DMS114 treated with DMSO at 0.1 percent for 48 hours (cell line): ENCODE results near the gene BORCS5.
"Not testable (repeated sequence)": the region's sequence is repeated elsewhere in the genome, so short reads cannot be mapped to it uniquely, and the experiment has no call there.

Experiments used
- DNase-seq: peaks from one replicate; lab custom pipeline; 2025; ENCODE audit not compliant: unreplicated experiment; lab: John Stamatoyannopoulos, UW

The BORCS5 gene

DNA sequence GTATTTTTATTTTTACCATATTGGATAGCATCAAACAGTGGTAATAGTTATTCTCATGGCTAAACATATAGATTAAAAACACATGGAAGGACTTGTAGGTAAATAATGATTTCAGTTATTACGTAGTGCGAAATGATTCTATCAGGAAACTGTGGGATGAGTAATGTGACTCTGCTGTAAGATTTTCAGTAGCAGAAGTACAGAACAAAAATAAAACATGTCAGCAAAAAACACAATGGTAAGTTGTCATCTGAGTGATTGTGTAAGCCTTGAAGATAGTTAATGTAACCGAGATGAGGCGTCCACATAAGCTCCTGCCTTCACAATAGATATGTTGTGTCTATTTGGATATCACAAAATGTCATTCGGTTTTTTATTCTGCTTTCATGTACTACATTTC, 99.8 kb downstream of the BORCS5 start:
- no peak for DNase-seq

DNA sequence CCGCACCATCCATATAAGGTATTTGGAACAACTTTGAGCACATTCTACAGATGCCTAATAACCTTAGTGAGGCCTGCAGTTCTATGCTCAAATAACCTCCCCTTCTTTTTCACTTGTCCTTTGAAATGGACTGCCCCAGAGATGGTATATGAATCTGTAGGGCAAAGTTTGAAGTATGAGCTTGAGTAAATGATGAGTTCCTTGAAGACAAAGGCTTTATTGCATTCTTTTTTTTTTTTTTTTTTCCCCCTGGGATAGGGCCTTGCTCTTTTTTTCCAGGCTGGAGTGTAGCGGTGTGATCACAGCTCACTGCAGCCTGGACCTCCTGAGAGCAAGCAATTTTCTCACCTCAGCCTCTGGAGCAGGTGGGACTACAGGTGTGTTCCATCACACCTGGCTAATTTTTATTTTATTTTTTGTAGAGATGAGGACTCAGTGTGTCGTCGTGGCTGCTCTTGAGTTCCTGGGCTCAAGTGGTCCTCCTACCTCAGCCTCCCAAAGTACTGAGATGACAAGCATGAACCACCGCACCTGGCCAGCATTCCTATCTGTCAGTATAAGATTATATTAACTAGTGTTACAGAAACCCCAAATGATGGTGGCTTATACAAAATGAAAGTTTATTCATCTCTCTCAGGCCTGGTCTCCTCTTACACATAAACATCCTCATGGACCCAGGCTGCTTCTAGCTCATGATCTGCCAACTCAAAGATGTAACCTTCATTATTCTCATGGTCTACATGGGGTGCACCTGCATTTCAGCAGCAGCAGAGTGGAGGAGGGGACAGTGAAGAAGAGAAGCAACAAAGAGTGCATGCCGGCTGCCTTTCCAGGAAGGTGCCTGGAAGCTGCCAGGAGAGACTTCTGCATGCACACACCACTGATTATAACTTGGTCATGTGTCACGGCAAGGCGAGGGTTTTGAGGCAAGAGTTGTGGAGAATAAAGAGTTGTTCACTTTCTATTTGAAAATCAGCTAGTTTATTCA, 104.4 kb downstream of the BORCS5 start:
- no peak for DNase-seq

DNA sequence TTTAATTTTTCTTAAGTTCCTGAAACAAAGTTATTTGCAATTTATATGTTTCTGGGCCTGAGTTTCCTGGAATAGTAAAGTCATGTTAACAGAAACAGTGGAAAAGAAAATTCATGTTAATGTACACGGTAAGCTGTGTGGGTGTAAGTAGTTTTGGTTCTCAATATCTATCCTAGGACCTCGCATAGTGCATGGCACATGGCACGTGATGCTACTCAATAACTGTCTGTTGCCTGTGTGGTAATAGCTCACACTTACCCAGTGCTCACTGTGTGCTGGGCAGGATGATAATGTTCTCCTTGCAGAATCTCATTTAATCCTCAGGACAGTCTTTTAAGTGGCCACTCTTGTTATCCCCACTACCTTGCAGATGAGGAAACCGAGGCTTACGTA, 105.0 kb downstream of the BORCS5 start:
- no peak for DNase-seq

DNA sequence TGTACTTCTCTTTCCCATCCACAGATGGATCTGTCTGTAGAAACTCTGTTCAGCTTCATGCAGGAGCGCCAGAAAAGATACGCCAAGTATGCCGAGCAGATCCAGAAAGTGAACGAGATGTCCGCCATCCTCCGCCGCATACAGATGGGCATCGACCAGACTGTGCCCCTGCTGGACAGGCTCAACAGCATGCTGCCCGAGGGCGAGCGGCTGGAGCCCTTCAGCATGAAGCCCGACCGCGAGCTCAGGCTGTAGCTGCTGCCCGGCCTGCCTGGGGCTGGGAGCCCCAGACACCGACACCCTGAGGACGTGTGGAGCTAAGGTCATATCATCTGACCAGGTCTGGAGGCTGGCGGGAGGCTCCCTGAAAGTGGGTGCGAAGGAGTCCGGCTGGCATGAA, 108.6 kb downstream of the BORCS5 start:
- no peak for DNase-seq

DNA sequence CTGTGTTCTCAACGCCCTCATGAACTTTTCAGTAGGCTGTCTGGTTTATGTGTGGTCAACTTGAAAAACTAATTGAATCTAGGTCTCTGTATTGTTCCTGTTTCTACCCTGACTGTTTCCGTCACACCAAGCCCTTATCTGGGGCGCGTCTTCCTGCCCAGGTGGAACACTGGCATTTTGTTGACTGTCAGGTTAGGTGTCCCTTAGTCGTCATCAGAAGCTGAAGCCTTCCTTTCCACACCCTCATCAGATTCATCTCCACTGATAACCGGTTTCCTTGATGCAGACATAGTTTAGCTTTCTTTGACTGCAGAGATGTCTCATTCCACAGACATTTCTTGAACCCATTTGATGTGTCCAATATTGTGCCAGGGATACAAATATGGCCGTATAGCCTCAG, 109.3 kb downstream of the BORCS5 start:
- no peak for DNase-seq

DNA sequence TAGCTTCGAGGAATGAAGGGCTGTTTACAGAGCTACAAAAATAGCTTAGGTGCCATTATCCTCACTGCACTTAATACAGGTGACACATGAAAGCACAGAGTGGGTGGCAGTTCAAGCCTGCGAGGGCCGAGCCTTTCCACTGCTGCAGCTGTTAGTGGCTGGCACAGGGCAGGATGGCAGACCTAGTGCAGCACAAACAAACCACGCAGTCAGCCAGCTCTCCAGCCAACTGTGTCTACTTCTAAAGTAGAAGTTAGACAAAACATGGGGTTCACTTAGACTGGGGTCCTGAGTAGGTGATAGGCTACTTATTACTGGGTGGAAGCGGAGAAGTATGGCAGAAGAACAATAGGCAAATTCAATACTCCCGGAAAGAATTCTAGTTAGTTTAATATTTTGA, 110.4 kb downstream of the BORCS5 start:
- no peak for DNase-seq

DNA sequence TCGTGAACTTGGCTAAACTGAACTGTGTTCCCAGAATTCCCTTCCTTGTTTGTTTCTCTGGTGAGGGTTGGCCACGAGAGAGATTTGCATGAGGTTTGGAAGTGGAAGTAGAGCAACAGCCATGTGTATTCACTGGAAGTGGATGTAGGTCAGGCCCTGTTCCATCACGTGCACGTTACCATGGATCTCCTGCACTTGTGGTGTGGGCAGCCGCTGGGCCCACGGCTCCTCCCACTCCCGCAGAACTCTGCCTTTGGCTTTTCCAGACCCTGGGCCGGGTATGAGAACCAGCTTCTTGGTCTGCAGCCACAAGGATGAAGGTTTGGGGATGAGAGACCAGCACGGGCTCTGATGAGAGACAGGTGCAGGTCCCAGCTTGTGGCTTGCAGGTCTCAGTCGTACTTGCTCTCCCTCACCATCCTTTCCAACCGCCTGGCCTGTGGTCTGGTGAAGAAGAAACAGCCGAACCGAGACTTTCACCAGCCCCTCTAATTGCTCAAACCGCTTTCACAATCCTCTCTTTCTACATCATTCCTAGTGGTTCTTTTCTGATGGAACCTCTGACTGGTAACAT, 110.9 kb downstream of the BORCS5 start:
- no peak for DNase-seq

DNA sequence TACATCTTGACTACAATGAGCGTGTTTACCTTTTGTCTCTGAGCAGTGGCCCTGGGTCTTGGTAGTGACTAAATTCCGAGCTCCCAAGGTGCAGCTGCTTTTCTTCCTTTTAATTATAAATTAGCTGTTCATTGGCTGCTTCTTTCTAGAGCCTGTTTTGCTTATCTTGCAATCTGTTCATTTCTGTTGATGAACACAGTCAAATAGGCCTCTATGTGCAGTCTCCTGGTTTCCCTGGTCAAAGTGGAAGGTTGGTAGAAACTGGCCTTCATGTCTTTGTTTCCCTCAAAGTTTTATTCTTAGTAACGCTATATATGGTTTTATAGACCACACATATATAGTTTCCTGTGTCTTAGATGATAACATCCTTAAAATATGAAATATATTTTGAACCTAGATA, 111.7 kb downstream of the BORCS5 start:
- DNase-seq, result no peak

DNA sequence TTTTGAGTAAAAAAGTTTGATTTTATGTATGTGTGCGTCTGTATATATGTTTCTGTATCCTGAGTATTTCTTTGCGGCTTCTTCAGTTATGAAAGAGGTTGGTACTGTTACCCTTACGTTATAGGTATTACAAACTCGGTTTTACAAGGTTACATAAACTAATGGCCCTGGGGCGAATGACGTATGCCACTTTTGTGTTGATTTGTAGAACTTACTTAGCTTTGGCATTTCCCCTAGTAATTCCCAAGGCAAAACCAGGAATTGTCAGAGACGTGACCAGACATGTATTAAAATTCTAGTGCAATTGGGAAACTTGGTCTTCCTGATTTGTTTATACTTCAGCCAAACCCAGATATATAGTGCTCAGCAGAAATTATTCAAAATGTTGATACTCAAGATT, 112.5 kb downstream of the BORCS5 start:
- DNase-seq, result no peak

DNA sequence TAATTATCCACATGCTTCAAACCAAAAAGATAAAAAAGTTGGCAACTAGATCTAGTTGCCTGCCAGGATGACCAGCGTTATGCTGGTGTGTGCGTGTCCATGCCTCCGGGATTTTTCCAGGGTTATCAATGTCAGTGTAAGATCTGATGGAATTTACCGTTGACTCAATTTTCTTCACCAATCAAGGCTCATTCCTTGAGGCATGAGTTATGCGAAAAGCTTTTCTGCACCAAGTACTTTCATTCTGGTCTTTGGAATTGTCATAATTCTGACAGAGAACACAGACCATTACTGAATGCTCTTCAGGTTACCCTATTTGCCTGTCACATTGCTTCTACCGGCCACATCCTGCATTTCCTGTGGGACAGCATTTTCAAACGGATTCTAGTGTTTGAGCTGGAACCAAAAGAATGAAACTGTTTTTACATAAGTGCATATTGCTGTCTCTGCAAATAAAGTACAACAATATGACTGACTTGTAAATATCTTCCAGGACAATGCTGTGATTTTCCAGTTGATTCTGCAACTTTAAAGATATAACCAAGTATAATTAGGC, 114.0 kb downstream of the BORCS5 start:
- DNase-seq, result no peak

DNA sequence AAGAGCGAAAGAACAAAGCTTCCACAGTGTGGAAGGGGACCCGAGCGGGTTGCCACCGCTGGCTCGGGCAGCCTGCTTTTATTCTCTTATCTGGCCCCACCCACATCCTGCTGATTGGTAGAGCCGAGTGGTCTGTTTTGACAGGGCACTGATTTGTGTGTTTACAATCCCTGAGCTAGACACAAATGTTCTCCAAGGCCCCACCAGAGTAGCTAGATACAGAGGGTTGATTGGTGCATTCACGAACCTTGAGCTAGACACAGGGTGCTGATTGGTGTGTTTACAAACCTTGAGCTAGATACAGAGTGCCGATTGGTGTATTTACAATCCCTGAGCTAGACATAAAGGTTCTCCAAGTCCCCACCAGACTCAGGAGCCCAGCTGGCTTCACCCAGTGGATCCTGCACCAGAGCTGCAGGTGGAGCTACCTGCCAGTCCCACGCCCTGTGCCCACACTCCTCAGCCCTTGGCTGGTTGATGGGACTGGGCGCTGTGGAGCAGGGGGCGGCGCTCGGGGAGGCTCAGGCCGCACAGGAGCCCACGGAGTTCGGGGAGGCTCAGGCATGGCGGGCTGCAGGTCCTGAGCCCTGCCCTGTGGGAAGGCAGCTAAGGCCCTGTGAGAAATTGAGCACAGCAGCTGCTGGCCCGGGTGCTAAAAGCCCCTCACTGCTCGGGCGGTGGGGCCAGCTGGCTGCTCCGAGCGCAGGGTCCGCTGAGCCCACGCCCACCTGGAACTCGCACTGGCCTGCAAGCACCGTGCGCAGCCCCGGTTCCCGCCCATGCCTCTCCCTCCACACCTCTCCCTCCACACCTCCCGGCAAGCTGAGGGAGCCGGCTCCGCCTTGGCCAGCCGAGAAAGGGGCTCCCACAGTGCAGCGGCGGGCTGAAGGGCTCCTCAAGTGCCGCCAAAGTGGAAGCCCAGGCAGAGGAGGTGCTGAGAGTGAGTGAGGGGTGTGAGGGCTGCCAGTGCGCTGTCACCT, 115.4 kb downstream of the BORCS5 start:
- DNase-seq, result not testable (repeated sequence)

DNA sequence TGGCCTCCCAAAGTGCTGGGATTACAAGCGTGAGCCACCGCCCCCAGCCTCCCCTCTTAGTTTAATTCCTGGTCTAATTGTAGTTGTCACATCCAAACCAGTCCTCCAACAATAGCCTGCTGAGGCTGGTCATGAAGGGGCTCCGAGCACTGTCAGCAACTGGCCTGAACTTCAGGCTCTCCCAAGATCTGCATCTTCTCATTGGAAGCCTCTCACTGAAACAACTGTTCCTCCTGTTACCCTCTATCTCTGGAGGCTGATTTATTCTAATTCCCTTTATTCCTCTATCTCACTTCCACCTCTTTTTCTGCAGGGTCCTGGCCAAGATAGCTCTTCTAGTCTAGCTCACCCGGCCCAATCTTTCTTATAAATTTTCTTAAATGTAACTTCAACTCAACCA, 116.3 kb downstream of the BORCS5 start:
- DNase-seq, result no peak

DNA sequence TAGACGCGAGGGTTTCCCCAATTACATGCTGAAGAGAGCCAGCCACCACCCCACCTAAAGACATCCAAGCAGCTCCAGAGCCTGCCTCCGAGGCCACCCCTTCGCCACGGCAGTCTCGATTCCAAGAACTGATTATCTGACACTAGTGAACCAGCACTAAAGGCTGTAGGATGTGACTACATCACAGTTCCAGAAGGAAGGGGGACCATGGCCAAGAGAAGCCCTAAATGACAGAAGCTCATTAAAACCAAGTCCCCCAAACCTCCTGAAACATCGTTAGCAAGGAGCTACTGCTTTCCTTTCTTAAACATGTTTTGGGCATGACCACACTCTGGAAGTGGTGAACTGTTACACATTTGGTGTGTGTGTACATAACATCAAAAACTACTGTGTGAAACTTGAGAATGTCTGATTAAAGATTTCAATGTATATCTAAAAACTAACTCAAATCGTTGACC, 117.6 kb downstream of the BORCS5 start:
- no peak for DNase-seq

DNA sequence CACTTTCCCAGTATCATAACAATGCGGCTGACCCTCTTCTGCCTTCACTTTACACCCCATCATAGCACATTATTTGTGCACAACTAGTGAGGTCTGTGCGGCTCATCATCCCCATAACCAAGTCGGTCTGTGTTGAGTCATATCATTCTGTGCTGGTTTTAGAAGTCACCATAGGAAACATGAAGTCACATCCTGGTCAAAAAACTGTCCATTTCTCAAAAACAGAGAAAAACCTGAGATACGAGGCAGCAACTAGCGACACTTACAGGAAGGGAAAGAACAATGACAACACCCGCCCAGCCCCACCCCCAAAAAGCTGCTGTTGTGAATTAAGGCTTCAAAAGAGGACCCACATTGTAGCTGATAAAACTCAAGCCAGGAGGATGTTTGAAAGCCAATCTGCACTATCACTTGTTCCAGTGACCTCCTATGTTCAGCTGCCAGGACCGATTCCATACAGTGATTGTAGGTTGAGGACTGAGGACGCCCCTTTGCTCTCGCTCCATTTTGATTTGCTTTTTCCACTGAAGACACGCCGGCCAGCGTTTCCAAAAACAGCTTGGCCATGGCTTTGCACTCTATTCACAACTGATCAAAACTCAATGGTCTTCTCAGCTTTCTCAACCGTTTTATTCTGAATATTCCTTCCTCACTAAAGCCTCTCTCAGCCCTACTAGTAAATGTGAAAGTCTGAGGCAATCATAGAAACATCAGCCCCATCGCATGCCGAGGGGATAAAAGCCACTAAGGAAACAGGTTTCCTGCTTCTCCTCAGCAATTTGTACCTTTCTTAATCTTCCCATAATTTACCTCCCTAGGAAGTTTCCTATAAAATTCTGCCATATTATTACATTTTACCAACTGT, 118.3 kb downstream of the BORCS5 start:
- DNase-seq, result no peak

DNA sequence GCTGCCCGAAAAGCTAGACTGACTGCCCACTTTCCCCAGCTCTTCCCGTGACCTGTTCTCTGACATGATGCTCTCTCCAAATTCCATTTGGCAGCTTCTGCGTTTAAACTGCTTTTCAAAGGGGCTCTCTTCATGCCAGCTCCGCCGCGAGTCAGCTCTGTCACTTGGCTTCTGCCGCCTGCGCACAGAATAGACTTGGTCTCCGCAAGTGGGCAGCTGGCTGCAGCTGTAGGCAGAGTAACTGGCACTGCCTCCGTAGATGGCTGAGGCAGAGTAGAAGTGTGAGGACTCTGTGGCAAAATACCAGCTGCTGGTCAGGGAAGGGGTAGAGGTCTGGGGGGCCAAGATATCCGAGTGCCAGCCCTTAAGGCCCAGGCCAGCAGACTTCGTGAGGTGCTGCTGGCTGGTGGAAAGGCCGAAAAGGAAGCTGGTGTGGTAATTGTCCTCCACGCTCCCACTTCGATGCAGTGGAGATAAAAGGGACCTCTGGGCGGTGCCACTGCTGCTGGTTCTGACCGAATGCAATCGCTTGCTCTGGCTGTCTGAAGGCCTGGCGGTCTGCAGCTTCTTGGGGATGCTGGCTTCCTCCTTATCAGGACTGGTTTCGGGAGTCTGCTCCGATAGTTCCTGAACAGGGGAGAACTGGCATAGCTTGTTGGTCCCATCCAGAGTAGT, 120.1 kb downstream of the BORCS5 start:
- no peak for DNase-seq

DNA sequence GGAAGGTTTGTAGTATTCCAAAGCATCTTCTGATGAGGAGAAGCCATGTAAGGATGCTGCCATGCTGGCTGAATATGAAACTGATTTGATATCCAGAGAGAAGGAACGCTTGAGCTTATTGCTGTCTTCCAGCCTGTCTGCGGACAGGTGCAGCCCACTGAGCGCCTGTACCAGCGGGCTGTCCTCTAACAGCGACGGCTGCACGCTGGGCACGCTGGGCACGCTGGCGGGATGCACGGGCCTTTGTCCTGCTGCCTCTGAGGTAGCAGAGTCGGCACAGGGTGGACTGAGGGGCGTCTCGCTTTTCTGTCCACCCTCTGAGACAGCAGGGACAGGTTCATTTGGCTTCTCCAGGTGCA, 120.6 kb downstream of the BORCS5 start:
- no peak for DNase-seq

DNA sequence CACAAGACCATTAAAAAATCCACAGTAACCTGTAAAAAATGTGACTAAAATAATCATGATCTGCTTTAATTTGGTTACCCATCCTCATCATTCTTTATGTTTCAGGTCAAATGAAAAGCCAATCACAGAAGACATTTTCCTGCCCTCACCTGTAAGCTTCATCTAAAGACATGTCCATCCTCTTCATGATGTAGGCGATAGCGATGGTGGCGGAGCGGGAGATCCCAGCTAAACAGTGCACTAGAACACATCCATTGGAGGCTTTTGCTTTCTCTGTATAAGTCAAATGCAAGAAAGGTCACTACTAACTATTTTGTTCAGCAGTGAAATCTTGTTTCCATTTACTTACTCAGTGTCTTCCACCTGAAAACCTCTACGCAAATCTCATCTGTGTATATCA, 123.2 kb downstream of the BORCS5 start:
- no peak for DNase-seq

DNA sequence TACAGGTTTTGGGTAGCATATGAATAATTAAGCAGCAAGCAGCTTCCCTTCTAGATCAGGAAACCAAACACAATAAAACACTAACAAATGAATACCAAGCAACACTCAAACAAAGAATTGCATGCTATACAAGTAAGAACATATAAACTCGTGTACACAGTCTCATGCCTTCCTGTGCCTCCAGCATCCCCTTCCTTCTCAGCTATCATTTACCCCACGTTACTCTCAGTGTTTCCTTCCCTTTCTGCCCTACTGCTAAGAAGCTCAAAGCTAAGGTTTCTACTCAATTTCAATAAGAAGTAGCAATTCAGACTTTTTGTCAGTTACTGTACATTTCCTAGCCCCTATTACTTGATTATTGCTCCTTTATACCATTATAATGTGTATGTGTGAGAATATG, 124.8 kb downstream of the BORCS5 start:
- DNase-seq, result no peak

DNA sequence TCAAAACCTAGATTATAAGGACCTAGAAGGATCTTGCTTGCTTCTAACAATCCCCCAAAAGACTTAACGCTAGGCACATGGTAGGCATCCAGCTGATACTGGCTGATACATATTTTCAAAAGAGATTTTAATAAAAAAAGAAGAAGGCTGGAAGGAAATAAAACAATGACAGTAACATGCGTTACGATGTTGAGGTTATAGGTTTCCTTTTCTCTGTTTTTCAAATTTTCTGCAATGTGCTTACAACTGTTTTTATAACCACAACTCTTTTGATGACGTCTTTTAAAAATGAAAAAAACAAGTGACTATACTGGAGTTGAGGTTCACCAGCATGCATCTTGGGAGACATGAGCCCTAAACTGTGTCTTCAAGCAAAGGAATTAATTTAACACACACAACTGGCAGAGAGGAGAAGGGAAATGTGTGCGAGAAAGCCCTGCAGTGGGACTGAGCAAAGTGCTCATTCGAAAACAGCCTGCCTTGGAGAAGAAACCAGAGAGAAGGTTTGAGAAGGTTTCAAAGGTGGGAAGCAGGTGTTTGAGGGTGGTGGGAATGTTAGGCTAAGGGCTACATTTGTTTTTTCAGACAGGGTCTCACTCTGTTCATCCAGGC, 125.4 kb downstream of the BORCS5 start:
- DNase-seq, result no peak
